ENCODE results near the gene CHD5. TPM values are rescaled to one million over a fixed set of nuclear protein-coding genes. Genes with fewer than 3 reads are reported as not detected.

Gene CHD5
- total RNA-seq, 1 experiment from 2014 or later = 62.9 TPM

GRCh38 chr1:6218375-6219164 lies 38.4 kb upstream of the CHD5 start:
- in situ Hi-C loops (cut with HindIII; ENCODE audit: low pct_unique_long_range_greater_than_20kb, low sequenced_read_pairs) = no loop called here
- DNase-seq (ENCODE audit: low read depth, low spot score) = no peak
- TF ChIP-seq CTCF (IDR thresholded peaks at IDR 0.05) = no peak
- no peak for ATAC-seq
- no peak overlapping the region for H3K4me3 ChIP-seq (ENCODE audit: low read depth in 2 of 2, low read length in 2 of 2)
- no peaks in the 10 kb centered on the region for H3K9me3 ChIP-seq (ENCODE audit: control insufficient read depth, insufficient read depth, low read depth, low read length)
- no peaks in the 10 kb centered on the region for H3K36me3 ChIP-seq (ENCODE audit: control insufficient read depth, insufficient read depth, low read length)
- H3K4me1 ChIP-seq (ENCODE audit: control insufficient read depth, insufficient read depth, low read length) = no peaks in the 10 kb centered on the region; the same call in 1 of the 2 replicates
- intact Hi-C loops (cut with micrococcal nuclease; ENCODE audit: unreplicated experiment) = no loop called here
- no peaks in the 10 kb centered on the region for H3K27me3 ChIP-seq (ENCODE audit: control insufficient read depth, insufficient read depth, low read length)
- POLR2A ChIA-PET = no interaction called here
- CTCF ChIA-PET = interaction anchor here (0.7 kb wide), 1 partner anchor 14 kb away, joined by 12 read pairs; no protein-coding TSS in a partner anchor
- no peak overlapping the region for H3K27ac ChIP-seq (ENCODE audit: low read length)
- BruUV-seq (replicated peaks) = no TSS peak

GRCh38 chr1:6212193-6212959 lies 32.3 kb upstream of the CHD5 start:
- ChIA-PET CTCF (no interaction called here), POLR2A (no interaction called here)
- no peaks in the 10 kb centered on the region for H3K36me3 ChIP-seq (ENCODE audit: control insufficient read depth, insufficient read depth, low read length)
- TF ChIP-seq REST (IDR thresholded peaks at IDR 0.05; ENCODE audit: insufficient read depth in 1 of 2, low read depth in 2 of 2, low read length in 1 of 2) (no peak), SIN3A (IDR thresholded peaks at IDR 0.05; ENCODE audit: borderline replicate concordance, insufficient read depth, low read depth, low read length) (no peak), TCF7L2 (IDR thresholded peaks at IDR 0.05; ENCODE audit: low read depth, low read length) (no peak), CTCF (IDR thresholded peaks at IDR 0.05) (no peak), POLR2AphosphoS5 (IDR thresholded peaks at IDR 0.05; ENCODE audit: low read depth, low read length) (no peak; the same call in 1 of the 2 replicates)
- BruUV-seq (replicated peaks) = TSS peak; percentile 55
- no peaks in the 10 kb centered on the region for H3K27me3 ChIP-seq (ENCODE audit: control insufficient read depth, insufficient read depth, low read length)
- intact Hi-C loops (cut with micrococcal nuclease; ENCODE audit: unreplicated experiment) (no loop called here), in situ Hi-C loops (cut with HindIII; ENCODE audit: low pct_unique_long_range_greater_than_20kb, low sequenced_read_pairs) (no loop called here)
- ATAC-seq (no peak), DNase-seq (ENCODE audit: low read depth, low spot score) (no peak)
- no peaks in the 10 kb centered on the region for H3K9me3 ChIP-seq (ENCODE audit: control insufficient read depth, insufficient read depth, low read depth, low read length)
- peaks cover 5% of the 10 kb centered on the region for H3K4me1 ChIP-seq (ENCODE audit: control insufficient read depth, insufficient read depth, low read length)
- H3K4me3 ChIP-seq (ENCODE audit: low read depth in 2 of 2, low read length in 2 of 2) = no peak overlapping the region
- H3K27ac ChIP-seq (ENCODE audit: low read length) = no peak overlapping the region
